WTC11 (cell line): Measurements from ENCODE around the gene KRTAP1-5. TPM values are rescaled to one million over a fixed set of nuclear protein-coding genes. Genes with fewer than 3 reads are reported as not detected.

Experiments
- ATAC-seq: fragments of 200-7000 bp; cut with Tn5 transposase; 2 replicates; pipeline ENCODE4 v1.10.0; 2021; ENCODE audit warnings: mild to moderate bottlenecking, moderate library complexity
- CTCF ChIA-PET: fragments of 300-600 bp; sonication (Branson Sonifier 250); formaldehyde crosslinking; loops from one replicate; lab custom pipeline; 2021; ENCODE audit warnings: antibody characterized with exemption; lab: Charles Lee
- POLR2A ChIA-PET: fragments of 350-600 bp; sonication (Branson Sonifier 250); formaldehyde crosslinking; loops from one replicate; lab custom pipeline; 2021; ENCODE audit warnings: antibody characterized with exemption; lab: Charles Lee
- DNase-seq: peaks from one replicate; pipeline ENCODE4 v3.0.0; 2021; ENCODE audit warnings: low spot score
- H3K27ac Mint-ChIP-seq: 2 replicates; pipeline ENCODE4 v1.8.0; 2021; ENCODE audit warnings: mixed read lengths
- H3K27me3 Mint-ChIP-seq: 2 replicates; pipeline ENCODE4 v1.8.0; 2021; ENCODE audit warnings: low read depth, mild to moderate bottlenecking, moderate library complexity, mixed read lengths
- H3K36me3 Mint-ChIP-seq: 2 replicates; pipeline ENCODE4 v1.8.0; 2021; ENCODE audit warnings: mixed read lengths
- H3K4me1 Mint-ChIP-seq: 2 replicates; pipeline ENCODE4 v1.8.0; 2022; ENCODE audit warnings: mixed read lengths
- H3K4me3 Mint-ChIP-seq: 2 replicates; pipeline ENCODE4 v1.8.0; 2021; ENCODE audit warnings: mild to moderate bottlenecking, moderate library complexity, mixed read lengths
- H3K9me3 Mint-ChIP-seq: 2 replicates; pipeline ENCODE4 v1.8.0; 2021; ENCODE audit warnings: mixed read lengths
- AR ChIP-seq: fragments of 250-450 bp; sonication (Bioruptor Pico); IDR thresholded peaks from 2 replicates; pipeline ENCODE4 v1.9.0; 2021; ENCODE audit warnings: mild to moderate bottlenecking
- ATF2 ChIP-seq: sonication (generic); formaldehyde crosslinking; IDR thresholded peaks from 2 replicates; pipeline ENCODE4 v1.8.1; 2022; ENCODE audit warnings: low read depth, missing genetic modification reagents, borderline replicate concordance
- ATF6 ChIP-seq: sonication (generic); formaldehyde crosslinking; IDR thresholded peaks from 2 replicates; pipeline ENCODE4 v1.8.1; 2023; ENCODE audit warnings: mild to moderate bottlenecking, missing genetic modification reagents
- ELF4 ChIP-seq: sonication (generic); formaldehyde crosslinking; IDR thresholded peaks from 2 replicates; pipeline ENCODE4 v1.8.1; 2022; ENCODE audit warnings: low read depth, mild to moderate bottlenecking, moderate library complexity, missing genetic modification reagents
- ESRRA ChIP-seq: sonication (generic); formaldehyde crosslinking; IDR thresholded peaks from 2 replicates; pipeline ENCODE4 v1.8.1; 2022; ENCODE audit warnings: mild to moderate bottlenecking, missing genetic modification reagents, borderline replicate concordance
- ETV6 ChIP-seq: sonication (generic); formaldehyde crosslinking; IDR thresholded peaks from 2 replicates; pipeline ENCODE4 v1.8.1; 2022; ENCODE audit warnings: mild to moderate bottlenecking, missing genetic modification reagents
- FOXP1 ChIP-seq: sonication (generic); formaldehyde crosslinking; IDR thresholded peaks from 2 replicates; pipeline ENCODE4 v1.8.0; 2022; ENCODE audit warnings: missing genetic modification reagents, mild to moderate bottlenecking, moderate library complexity, borderline replicate concordance
- FOXP4 ChIP-seq: sonication (generic); formaldehyde crosslinking; IDR thresholded peaks from 2 replicates; pipeline ENCODE4 v1.8.0; 2022; ENCODE audit warnings: mild to moderate bottlenecking, missing genetic modification reagents
- GRHL2 ChIP-seq: fragments of 250-450 bp; sonication (Bioruptor Pico); IDR thresholded peaks from 2 replicates; pipeline ENCODE4 v1.8.0; 2022; ENCODE audit warnings: mild to moderate bottlenecking, moderate library complexity; ENCODE audit not compliant: insufficient replicate concordance, severe bottlenecking
- HMGA2 ChIP-seq: fragments of 250-450 bp; sonication (Bioruptor Pico); IDR thresholded peaks from 2 replicates; pipeline ENCODE4 v1.4.0; 2021; ENCODE audit warnings: mild to moderate bottlenecking, moderate library complexity
- KAT7 ChIP-seq: sonication (generic); formaldehyde crosslinking; IDR thresholded peaks from 2 replicates; pipeline ENCODE4 v1.8.1; 2023; ENCODE audit warnings: missing genetic modification reagents, mild to moderate bottlenecking, borderline replicate concordance
- NFE2L1 ChIP-seq: sonication (generic); formaldehyde crosslinking; IDR thresholded peaks from 2 replicates; pipeline ENCODE4 v1.8.1; 2023; ENCODE audit warnings: missing genetic modification reagents
- NFYB ChIP-seq: sonication (generic); formaldehyde crosslinking; conservative IDR thresholded peaks from 2 replicates; pipeline ENCODE4 v1.8.0; 2022; ENCODE audit warnings: low read depth, missing genetic modification reagents
- NR1H2 ChIP-seq: sonication (generic); formaldehyde crosslinking; IDR thresholded peaks from 2 replicates; pipeline ENCODE4 v1.9.0; 2021; ENCODE audit warnings: mild to moderate bottlenecking, moderate library complexity, missing genetic modification reagents
- RORB ChIP-seq: fragments of 250-450 bp; sonication (Bioruptor Pico); IDR thresholded peaks from 2 replicates; pipeline ENCODE4 v1.9.0; 2021; ENCODE audit warnings: mild to moderate bottlenecking
- SMAD4 ChIP-seq: sonication (generic); formaldehyde crosslinking; IDR thresholded peaks from 2 replicates; pipeline ENCODE4 v1.8.0; 2022; ENCODE audit warnings: mild to moderate bottlenecking, missing genetic modification reagents
- SP1 ChIP-seq: sonication (generic); formaldehyde crosslinking; conservative IDR thresholded peaks from 2 replicates; pipeline ENCODE4 v1.8.1; 2022; ENCODE audit warnings: missing genetic modification reagents
- USF1 ChIP-seq: sonication (generic); formaldehyde crosslinking; IDR thresholded peaks from 2 replicates; pipeline ENCODE4 v1.8.0; 2022; ENCODE audit warnings: mild to moderate bottlenecking, missing genetic modification reagents
- ZNF317 ChIP-seq: sonication (generic); formaldehyde crosslinking; IDR thresholded peaks from 2 replicates; pipeline ENCODE4 v1.8.1; 2023; ENCODE audit warnings: low read depth, mild to moderate bottlenecking, moderate library complexity, missing genetic modification reagents, borderline replicate concordance
- total RNA-seq: library from RNA; stranded (reverse); gene quantifications from 3 replicates; pipeline ENCODE4 v1.2.3, GENCODE V29; 2021

KRTAP1-5 gene
- total RNA-seq, 1 experiment from 2014 or later, result not detected

GRCh38 chr17:40993084-40993483 lies 33.9 kb downstream of the KRTAP1-5 start (continued):
- TF ChIP-seq AR (CRISPR knock-in tag), result no peak
- no peak for TF ChIP-seq FOXP1 (CRISPR knock-in tag)

GRCh38 chr17:40992666-40993065 lies 34.3 kb downstream of the KRTAP1-5 start:
- Mint-ChIP-seq H3K27ac (no peak overlapping the region), H3K4me1 (peaks cover 9% of the 10 kb centered on the region; the same call in 1 of the 2 replicates), H3K9me3 (peaks cover 6% of the 10 kb centered on the region), H3K4me3 (no peak overlapping the region)
- CTCF ChIA-PET, result interaction anchor here (0.7 kb wide), 1 partner anchor 330 kb away, joined by 3 read pairs; no protein-coding TSS in a partner anchor
- no peak for DNase-seq
- POLR2A ChIA-PET, result no interaction called here
- ATAC-seq, result no peak
- TF ChIP-seq ELF4 (CRISPR knock-in tag) (no peak), FOXP4 (no peak), NFE2L1 (CRISPR knock-in tag) (no peak), KAT7 (CRISPR knock-in tag) (no peak), SMAD4 (CRISPR knock-in tag) (no peak), ESRRA (CRISPR knock-in tag) (no peak), NR1H2 (CRISPR knock-in tag) (no peak), SP1 (CRISPR knock-in tag) (no peak), GRHL2 (CRISPR knock-in tag) (no peak), ATF6 (CRISPR knock-in tag) (no peak), RORB (CRISPR knock-in tag) (no peak), NFYB (CRISPR knock-in tag) (no peak), HMGA2 (CRISPR knock-in tag) (no peak), ATF2 (CRISPR knock-in tag) (no peak), ZNF317 (no peak), USF1 (CRISPR knock-in tag) (no peak), ETV6 (CRISPR knock-in tag) (no peak)
- TF ChIP-seq, all 79 proteins: peak for 0
- H3K36me3 Mint-ChIP-seq, result no peaks in the 10 kb centered on the region
- H3K27me3 Mint-ChIP-seq, result no peaks in the 10 kb centered on the region
